Stimulated activated CD4-positive, alpha-beta T cell treated with anti-CD3 and anti-CD28 coated beads, Interleukin-12 subunit alpha, Interleukin-12 subunit beta, amount 100 ng/mL, for 48 hours (primary cell): ENCODE measurements around the gene HCRTR1.
A peak's percentile ranks its signal among the peaks of the same experiment; 100 is the strongest.

Experiments
- DNase-seq, 3 donors: peaks; one replicate each; pipeline ENCODE4 v3.0.0-alpha.2; 2020; ENCODE audit warnings: low read depth in 2 of 3, low spot score in 1 of 3

Gene HCRTR1

GRCh38 chr1:31596737-31597097, 20.8 kb upstream of the HCRTR1 start:
- DNase-seq = no peak

DNA sequence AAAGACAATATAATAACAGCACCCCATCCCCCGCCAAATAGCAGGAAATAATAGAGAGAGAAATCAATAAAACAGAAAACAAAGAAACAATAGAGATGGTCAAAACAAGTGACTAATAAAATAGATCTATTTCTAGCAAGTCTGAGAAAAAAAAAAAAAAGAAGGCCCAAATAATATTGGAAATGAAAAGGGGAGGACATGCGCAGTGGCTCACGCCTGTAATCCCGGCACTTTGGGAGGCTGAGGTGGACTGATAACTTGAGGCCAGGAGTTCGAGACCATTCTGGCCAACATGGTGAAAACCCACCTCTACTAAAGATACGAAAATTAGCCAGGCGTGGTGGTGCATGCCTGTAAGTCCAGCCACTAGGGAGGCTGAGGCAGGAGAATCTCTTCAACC, 18.5 kb upstream of the HCRTR1 start:
- DNase-seq = no peak

DNA sequence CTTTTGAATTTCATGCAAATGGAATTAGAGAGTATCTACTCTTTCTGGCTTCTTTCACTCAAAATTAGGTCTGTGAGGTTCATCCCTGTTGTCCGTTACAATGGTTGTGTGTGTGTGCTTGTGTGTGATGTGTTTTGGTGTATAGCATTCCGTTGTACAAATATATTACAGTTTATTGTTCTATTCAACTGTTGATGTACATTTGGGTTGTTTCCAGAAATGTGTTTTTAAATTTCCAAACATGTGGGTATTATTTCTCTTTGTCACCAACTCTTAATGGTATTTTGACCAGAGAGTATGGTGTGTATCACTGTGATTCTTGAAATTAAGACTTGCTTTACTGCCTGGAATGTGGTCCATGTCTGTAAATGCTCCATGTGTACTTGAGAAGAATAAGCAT, 16.8 kb upstream of the HCRTR1 start:
- DNase-seq = no peak

GRCh38 chr1:31602081-31602480, 15.4 kb upstream of the HCRTR1 start:
- DNase-seq = no peak

DNA sequence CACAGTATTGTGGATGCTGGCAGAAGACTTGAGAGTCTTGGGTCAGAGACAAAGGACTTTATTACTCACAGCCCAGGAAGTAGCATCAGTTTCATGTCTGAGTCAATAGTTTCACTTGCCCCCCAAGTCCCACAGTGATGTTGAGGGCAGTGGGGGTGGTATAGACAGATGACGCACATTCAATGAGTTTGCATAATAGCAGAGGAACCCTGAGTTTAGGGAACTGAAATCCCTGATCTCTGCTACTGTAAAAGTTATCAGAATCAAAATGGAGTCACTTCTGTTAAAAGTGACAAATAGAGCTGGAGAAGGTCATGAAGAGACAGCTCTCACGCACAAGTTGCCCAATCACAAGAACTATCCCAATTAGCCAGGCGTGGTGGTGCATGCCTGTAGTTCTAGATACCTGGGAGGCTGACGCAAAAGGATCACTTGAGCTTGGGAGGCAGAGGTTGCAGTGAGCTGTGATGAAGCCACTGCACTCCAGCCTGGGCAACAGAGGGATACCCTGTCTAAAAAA, 11.5 kb upstream of the HCRTR1 start:
- DNase-seq = peak; percentile 14 to 23 (median 23)

DNA sequence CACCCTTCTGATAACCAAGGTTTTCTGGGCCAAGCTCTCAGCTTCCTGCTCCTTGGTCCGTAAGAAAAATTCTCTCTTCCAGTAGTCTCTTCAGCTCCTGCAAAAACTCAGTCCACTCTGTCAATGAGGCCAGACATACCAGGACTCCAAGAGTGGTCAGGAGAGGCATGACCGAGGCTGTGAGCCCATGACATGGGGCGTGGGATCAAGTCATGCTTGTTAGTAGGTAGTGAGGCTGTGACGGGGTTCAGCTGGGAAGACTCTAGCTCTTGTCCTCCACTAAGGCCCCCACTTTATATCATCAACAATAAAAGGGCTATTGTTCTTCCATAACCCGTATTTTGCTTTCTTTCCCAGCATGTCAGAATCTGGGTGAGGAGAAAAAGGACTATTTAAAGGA, 10.1 kb upstream of the HCRTR1 start:
- no peak for DNase-seq

- DNase-seq = no peak
Measured at GRCh38 chr1:31609514-31610118, 7.9 kb upstream of the HCRTR1 start.

DNA sequence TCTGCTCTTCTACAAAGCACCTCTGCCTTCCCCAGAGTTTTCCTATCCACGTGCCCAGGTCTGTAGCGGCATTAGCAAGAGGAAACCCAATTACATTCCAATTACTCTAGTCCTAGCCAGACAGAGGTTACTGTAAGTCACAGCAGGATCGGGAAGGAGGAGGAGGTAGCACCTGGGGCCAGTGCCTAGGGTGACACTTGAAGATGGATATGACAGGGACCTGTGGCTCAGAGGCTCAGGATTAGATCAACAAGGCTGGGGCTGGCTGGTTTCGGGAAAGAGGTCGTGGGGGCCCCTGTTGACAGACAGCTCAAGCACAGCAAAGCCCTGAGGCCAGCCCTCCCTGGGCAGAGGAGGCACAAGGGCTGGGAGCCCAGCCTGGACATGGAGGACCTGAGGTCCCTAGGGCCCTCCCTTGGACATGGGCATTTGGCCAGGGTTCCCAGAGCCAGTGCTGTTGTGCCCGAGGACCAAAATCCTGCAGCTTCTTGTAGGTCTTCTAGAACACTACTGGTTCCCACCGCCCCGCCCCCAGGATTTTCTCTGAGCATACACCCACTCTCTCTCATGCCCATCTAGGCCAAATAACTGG, 3.0 kb upstream of the HCRTR1 start:
- DNase-seq = no peak

DNA sequence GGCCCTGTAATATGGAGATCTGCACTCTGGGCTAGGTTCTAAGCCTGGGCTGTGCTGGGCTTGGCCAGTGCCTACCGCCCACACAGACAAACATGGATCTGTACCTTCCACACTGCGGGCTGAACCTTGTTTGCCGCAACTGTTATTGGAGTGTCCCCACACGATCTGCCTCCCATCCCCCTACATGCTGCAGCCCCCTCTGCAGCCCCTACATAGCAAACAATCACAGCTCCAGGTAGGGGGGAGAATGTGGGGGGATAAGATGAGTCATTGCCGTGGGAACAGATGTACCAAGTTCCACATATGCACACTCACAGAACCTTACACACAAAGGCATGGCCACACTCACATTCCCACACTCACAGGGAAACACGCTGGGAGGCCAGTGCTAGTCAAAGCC, 2.1 kb upstream of the HCRTR1 start:
- DNase-seq = no peak

DNA sequence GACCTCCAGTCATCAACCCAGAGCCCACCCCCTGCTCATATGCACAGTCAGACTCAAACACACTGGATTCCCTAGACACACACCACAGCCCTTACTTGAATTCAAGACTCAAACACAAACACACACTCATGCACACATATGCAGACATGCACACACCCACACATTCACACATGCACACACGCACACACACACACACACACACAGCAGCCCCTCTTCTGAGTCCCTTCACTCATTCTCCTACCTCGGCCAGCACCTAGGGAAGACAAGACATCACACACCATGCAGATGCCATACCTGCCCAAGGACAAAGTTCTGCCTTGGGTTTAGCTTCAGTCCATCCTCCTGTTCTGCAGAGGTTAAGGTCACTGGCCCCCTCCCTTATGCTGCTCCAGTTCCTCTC, 1.6 kb upstream of the HCRTR1 start:
- DNase-seq = no peak

GRCh38 chr1:31617916-31618746, 642 bp downstream of the HCRTR1 start:
- peak in 2 of 3 donors; percentile 18 to 32 for DNase-seq

DNA sequence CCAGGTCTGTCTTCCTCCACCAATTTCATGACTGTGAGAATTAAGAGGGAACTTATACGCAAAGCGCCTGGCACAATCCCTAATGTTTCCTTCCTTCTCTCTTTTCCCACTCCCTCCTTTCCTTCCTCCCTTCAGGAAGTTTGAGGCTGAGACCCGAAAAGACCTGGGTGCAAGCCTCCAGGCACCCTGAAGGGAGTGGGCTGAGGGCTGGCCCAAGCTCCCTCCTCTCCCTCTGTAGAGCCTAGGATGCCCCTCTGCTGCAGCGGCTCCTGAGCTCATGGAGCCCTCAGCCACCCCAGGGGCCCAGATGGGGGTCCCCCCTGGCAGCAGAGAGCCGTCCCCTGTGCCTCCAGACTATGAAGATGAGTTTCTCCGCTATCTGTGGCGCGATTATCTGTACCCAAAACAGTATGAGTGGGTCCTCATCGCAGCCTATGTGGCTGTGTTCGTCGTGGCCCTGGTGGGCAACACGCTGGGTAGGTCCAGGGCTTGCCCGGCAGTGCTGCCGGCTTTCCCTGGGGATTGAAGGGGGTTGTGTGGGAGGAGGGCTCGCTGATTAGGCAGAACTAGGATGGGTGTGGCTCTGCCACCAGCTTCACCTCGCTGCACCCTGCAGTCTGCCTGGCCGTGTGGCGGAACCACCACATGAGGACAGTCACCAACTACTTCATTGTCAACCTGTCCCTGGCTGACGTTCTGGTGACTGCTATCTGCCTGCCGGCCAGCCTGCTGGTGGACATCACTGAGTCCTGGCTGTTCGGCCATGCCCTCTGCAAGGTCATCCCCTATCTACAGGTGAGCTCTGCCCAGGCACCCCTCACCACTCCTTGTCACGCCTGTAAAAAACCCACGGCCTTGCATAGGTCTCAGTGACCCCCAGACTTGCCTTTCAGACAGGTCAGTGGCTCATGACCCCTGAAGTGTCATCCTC, 1.7 kb downstream of the HCRTR1 start:
- no peak for DNase-seq

- no peak for DNase-seq
Measured at GRCh38 chr1:31620631-31621497, 3.4 kb downstream of the HCRTR1 start.

DNA sequence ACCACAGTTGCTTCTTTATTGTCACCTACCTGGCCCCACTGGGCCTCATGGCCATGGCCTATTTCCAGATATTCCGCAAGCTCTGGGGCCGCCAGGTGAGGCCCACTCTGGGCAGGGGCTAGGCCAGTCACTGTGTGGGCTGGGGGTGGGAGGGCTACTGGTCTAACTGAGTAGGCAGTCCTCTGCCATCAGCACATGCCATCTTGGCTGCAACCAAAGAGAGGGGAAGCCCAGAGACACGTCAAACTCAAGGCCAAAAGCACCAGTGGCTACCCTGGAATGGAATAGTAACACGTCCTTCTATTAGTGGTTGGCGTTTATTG, 4.0 kb downstream of the HCRTR1 start:
- DNase-seq = no peak

DNA sequence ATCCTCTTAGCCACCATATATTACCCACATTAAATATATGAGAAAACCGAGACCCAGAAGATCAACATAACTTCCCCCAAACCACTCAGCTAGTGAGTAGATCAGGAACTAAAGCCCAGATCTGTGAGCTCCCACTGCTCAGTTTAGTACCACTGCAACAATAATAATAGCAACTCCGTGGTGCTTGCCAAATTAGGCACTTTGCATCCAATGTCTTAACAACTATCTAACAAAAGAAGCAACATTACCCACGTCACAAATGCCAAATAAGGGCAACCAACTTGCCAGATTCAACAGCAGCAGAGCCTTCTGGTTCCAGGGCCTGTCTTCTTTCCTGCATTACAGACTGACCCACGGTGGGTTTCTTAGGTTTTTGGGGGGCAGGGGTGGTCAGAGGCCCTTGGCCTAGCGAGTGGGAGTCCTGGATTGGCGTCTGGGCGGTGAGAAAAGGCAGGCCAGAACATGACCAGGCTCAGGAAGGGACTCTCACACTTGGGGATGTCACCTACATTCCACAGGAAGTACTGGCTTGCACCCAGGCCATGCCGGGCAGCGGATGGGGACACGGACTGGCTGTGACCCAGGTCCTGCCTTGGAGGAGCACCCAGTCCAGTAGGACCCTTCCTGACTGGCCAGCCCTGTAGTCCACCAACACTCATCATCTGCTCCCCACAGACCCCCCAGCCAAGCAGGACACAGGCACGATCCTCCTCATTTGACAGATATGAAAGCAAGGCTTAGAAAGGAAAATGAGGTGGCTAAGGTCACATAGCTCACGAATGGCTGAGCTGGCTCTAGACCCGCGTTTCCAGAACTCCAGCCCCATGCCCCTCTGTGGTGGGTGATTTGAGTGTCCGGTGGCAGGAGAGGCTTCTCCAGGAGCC, 4.6 kb downstream of the HCRTR1 start:
- no peak for DNase-seq

DNA sequence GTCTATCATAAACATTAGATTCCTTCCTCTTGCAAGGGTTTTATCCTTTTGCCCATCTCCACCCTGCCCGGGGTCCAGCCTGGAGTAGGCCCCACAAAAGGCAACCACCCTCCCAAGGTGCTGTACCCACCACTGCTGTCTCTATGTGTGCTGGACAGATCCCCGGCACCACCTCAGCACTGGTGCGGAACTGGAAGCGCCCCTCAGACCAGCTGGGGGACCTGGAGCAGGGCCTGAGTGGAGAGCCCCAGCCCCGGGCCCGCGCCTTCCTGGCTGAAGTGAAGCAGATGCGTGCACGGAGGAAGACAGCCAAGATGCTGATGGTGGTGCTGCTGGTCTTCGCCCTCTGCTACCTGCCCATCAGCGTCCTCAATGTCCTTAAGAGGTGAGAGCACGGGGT, 5.9 kb downstream of the HCRTR1 start:
- DNase-seq = no peak

DNA sequence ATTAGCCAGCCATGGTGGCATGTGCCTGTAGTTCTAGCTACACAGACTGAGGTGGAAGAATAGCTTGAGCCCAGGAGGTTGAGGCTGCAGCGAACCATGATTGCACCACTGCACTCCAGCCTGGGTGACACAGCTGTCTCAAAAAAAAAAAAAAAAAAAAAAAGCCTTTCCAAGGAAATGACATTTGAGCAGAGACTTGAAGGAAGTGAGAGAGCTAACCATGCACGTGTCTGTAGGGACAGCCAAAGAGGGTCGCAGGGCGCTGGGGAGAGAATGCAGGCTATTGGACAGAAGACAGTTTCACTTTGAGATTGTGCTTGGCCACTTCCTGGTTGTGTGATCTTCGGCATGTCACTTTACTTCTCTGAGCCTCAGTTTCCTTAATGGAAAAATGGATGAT, 6.8 kb downstream of the HCRTR1 start:
- no peak for DNase-seq

DNA sequence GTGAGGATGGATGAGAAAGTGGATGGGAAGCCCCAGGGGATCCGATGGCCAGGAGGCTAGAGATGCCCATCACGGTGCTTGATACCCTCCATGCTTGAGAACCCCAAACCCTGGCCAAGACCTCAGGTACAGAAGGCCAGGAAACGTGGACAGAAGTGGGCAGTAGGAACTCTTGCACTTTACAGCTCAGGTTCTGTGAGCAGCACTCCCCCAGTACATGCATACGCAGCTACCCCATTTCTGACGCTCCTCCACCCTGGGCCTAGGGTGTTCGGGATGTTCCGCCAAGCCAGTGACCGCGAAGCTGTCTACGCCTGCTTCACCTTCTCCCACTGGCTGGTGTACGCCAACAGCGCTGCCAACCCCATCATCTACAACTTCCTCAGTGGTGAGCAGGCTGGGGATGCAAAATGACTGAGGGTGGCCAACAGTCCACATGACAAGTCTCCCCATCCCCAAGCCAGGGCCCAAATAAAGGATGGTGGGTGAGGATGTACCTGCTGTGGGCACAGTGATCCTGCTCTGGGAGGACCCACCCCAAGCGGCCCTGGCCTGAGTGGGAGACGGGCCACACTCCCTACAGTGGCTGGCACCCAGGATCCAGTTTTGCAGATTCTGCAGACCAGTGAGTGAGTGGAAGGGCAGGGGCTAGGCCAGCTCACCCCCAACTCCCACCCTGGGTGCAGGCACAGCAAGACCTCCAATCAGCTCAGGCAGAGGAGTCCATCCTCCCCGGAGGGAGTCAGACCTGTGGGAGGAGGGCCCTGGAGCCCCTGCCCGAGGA, 7.4 kb downstream of the HCRTR1 start:
- no peak for DNase-seq
